SK-N-MC (cell line): ENCODE data around the gene ZNF22.

Source experiments
- DNase-seq: peaks from one replicate; pipeline ENCODE4 v3.0.0-alpha.2; 2011; ENCODE audit warnings: low read depth, low spot score
- H3K27ac ChIP-seq: fragments of 200-600 bp; sonication (generic); 2 replicates; pipeline ENCODE4 v1.5.1; 2016; ENCODE audit warnings: mixed run types
- H3K36me3 ChIP-seq: fragments of 200-600 bp; sonication (generic); 2 replicates; pipeline ENCODE4 v1.6.1; 2017; ENCODE audit warnings: antibody characterized with exemption, low read length, mixed read lengths; ENCODE audit not compliant: insufficient read depth
- H3K4me3 ChIP-seq: fragments of 200-600 bp; sonication (generic); 2 replicates; pipeline ENCODE4 v1.5.1; 2016
- H3K9ac ChIP-seq: fragments of 200-600 bp; sonication (generic); 2 replicates; pipeline ENCODE4 v1.8.0; 2017; ENCODE audit warnings: mixed run types, mixed read lengths; ENCODE audit not compliant: insufficient read length
- H3K9me3 ChIP-seq: fragments of 200-600 bp; sonication (generic); 2 replicates; pipeline ENCODE4 v1.6.1; 2017; ENCODE audit warnings: low read depth, mild to moderate bottlenecking, antibody characterized with exemption, low read length, moderate library complexity, mixed read lengths
- EZH2 ChIP-seq: fragments of 200-600 bp; sonication (generic); IDR thresholded peaks from one replicate; pipeline ENCODE4 v1.6.1; 2017; ENCODE audit warnings: antibody characterized with exemption
- FOXP2 ChIP-seq: optimal IDR thresholded peaks from 2 replicates; pipeline ENCODE3; 2011; ENCODE audit warnings: mild to moderate bottlenecking, moderate library complexity; ENCODE audit not compliant: insufficient read depth; ENCODE audit errors: extremely low read length, control extremely low read depth
- POLR2AphosphoS5 ChIP-seq: IDR thresholded peaks from 2 replicates; pipeline ENCODE4 v1.6.1; 2012; ENCODE audit warnings: mild to moderate bottlenecking, low read depth, low read length, borderline replicate concordance

ZNF22 gene

DNA sequence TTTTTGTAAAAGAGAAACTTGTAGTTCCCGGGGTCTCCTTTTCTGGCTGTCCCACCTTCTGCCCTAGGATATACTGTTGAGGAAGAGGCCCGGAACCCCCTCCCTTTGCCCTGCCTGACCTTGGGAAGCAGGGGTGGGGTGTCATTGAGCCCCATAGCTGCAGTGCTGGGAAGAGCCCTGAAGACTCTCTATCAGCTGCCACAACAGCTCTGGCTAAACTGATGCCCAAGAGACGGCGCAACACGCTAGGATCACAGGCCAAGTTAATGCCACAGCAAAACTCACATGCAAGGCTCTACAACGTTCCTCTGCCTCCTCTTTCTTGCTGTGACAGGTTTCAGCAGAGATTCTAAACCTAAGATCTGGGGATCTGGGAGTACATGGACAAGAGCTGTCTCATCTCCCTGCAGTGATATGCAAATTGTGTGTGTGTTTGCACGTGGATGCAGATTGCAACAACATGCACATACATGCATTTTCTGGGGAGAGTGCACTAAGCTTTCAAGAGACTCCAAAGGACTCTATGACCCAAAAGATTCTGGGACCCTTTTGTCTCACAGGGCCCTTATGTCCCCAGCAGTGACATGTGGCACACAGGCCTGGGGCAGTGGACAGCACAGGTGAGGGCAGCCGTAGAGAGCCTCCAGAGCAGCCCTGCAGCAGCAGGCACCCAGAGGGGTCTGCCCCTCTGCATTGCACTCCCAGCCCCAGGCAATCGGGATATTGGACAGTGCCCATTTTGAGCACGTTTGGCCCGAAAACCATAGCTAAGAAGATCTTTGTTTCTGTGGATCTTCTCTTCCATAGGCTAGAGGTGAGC, 38.6 kb upstream of the ZNF22 start:
- H3K36me3 ChIP-seq, result no peaks in the 10 kb centered on the region
- no peak overlapping the region for H3K9ac ChIP-seq
- TF ChIP-seq FOXP2 (no peak), POLR2AphosphoS5 (no peak), EZH2 (no peak)

DNA sequence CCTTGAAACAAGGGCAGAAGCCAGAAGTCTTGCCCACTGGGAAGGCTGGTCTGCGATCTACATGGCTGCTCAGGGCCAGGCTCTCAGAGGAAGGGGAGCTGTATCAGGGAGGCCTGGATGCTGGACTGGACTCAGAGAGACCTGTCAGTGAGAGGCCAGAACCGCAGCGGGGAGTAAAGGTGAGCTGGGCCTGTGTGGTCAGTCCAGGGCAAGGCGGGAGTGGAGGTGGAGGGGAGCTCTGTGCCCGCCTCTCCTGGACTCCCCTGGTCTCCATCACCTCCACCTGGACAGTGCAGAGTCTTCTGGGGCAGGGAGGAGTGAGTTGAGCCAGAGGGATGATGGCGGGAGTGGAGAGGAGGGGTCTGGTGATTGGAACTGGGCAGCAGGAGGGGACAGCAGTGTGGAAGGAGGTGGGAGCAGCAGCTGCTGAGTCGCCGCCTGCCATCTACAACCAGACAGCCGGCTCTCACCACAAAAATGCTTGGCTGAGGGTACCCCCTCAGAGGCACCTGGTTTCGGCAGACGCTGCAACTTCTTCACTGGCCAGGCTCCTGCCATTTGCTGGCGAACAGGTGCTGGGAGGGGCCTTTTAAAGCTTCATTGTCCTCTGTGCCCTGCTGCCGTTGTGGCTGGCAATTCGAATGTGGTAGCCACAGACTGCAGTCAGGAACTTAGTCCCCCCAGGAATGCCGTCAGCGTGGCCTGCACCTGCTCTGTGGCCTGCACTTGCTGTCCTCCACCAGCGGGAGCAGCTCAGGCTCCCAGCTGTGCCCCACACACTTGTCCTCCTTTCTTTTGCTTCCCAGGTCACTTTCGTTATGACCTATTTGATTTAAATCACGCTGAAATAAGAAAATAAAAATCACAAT, 37.6 kb upstream of the ZNF22 start:
- no peaks in the 10 kb centered on the region for H3K9me3 ChIP-seq
- H3K9ac ChIP-seq, result no peak overlapping the region
- no peak for TF ChIP-seq POLR2AphosphoS5
- no peak for TF ChIP-seq FOXP2
- no peak for TF ChIP-seq EZH2
- H3K4me3 ChIP-seq, result no peak overlapping the region
- no peak overlapping the region for H3K27ac ChIP-seq
- DNase-seq, result no peak
- no peaks in the 10 kb centered on the region for H3K36me3 ChIP-seq

More for the DNA sequence above, 38.6 kb upstream of the ZNF22 start:
- DNase-seq, result no peak
- Histone ChIP-seq H3K4me3 (no peak overlapping the region), H3K9me3 (no peaks in the 10 kb centered on the region), H3K27ac (no peak overlapping the region)

DNA sequence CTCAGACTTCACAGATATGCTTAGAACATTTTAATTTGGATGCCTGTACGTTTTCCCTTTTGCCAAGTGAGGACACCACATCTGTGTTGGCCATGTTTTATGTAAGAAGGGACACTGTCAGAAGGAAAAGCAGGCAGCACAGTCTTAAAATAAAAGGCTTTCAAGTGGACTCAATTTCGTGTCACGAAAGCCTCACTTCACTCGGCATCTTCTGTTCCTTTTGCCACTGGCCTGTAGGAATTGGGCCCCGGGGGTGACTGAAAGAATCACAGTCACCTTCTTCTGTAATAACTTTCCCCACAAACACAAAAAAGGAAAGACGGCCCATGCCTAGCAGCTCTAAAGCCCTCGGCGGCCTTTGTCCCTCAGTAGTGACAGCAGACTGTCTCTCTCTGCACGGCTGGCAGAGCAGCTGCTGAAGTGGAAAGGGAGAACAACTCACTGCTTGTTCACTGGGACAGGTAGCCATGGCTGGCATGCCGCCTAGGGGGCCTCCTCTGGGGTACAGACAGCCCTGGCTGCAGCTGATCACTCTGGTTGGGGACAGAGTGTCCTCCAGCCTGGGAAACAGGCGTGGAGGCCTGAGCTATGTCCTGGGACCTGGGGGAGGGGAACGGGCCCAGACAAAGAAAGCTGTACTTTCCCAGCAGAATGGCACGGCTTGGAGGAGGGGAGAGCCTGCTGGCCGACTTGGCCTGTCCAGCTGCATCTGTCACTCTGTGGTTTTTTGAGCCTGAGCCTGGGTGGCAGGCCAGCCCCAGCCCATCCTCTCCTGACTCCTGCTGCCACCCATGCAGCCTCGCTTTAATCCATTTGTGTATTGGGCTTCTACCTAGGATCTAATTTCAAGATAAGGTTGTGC, 36.7 kb upstream of the ZNF22 start:
- no peak overlapping the region for H3K27ac ChIP-seq
- no peaks in the 10 kb centered on the region for H3K9me3 ChIP-seq
- TF ChIP-seq FOXP2 (no peak), POLR2AphosphoS5 (no peak), EZH2 (no peak)
- H3K36me3 ChIP-seq, result no peaks in the 10 kb centered on the region
- H3K9ac ChIP-seq, result no peak overlapping the region
- H3K4me3 ChIP-seq, result no peak overlapping the region
- DNase-seq, result no peak

DNA sequence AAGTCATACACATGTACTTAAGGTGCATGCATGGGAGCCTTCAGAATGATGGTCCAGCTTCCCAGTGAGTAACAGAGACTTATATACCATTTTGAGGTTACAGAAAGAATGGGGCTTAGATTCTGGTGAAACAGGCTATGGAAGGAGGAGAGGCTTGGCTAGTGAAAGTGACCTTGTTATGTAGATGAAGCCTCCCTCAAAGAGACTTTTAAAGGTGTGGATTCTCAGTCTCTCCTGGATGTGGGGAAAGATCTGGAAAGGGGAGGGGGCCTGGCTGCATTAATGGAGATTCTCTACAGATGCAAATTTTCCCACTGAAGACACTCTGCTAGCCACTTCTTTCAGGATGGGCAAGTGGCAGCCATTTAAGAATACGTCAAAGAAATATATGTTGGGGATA, 35.6 kb upstream of the ZNF22 start:
- Histone ChIP-seq H3K36me3 (no peaks in the 10 kb centered on the region), H3K27ac (no peak overlapping the region), H3K4me3 (no peak overlapping the region), H3K9ac (no peak overlapping the region), H3K9me3 (no peaks in the 10 kb centered on the region)
- no peak for DNase-seq
- TF ChIP-seq EZH2 (no peak), POLR2AphosphoS5 (no peak), FOXP2 (no peak)

DNA sequence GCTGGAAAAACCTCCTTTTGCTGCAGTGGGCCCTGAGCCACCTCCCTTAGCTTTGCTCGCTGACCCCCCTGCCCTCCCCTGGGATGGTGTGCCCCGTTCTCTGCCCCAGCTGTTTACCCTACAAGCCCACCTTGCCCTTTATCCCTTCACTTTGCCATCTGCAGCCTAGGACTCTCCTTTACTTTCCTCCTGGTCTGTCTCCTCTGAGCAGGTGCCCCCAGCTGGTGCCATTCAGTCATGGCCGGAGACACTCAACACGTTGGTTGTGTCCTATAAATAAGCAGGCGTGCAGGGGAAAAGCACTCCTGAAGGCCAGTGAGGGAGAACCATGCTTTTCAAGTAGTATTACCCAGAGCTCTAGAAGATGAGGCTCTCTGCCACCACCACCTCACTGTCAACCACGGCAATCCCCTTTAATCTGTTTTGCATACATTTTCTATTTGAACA, 35.0 kb upstream of the ZNF22 start:
- Histone ChIP-seq H3K36me3 (no peaks in the 10 kb centered on the region), H3K9me3 (no peaks in the 10 kb centered on the region), H3K9ac (no peak overlapping the region), H3K27ac (no peak overlapping the region), H3K4me3 (no peak overlapping the region)
- TF ChIP-seq FOXP2, result no peak
- TF ChIP-seq EZH2, result no peak
- no peak for DNase-seq

DNA sequence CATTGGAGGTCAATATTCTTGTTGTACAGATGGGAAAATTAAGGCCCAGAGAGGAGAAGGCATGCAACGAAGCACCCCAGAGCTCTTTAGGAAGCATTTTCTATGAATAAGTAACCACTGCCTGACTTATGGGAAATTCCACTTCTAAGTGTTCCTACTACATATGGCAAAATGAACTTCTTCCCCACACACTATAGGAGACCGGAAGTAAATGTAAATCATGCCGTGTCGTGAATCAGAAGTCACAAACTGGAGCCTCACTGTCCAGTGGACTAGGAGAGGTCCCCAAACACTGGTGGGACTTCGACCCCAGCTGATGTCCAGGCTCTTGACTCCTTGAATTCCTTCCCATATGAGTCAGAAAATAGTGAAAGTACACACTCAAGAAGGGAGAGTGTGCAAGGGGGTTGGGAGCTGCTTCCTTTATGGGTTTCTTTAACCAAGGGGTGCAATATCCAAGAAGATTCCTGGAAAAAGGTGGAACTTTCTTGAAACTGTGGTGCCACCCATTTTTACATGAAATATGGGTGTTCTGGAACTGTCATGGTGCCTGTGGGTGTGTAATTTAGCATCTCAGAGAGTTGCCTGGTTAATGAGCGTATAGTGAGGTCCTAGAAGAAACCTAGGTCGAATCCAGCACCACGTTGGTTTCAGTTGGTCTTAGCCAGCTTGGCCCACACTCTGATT, 34.5 kb upstream of the ZNF22 start:
- Histone ChIP-seq H3K9me3 (no peaks in the 10 kb centered on the region), H3K9ac (no peak overlapping the region), H3K27ac (no peak overlapping the region), H3K36me3 (no peaks in the 10 kb centered on the region), H3K4me3 (no peak overlapping the region)
- DNase-seq, result no peak
- TF ChIP-seq FOXP2, result no peak
- no peak for TF ChIP-seq POLR2AphosphoS5
- no peak for TF ChIP-seq EZH2

DNA sequence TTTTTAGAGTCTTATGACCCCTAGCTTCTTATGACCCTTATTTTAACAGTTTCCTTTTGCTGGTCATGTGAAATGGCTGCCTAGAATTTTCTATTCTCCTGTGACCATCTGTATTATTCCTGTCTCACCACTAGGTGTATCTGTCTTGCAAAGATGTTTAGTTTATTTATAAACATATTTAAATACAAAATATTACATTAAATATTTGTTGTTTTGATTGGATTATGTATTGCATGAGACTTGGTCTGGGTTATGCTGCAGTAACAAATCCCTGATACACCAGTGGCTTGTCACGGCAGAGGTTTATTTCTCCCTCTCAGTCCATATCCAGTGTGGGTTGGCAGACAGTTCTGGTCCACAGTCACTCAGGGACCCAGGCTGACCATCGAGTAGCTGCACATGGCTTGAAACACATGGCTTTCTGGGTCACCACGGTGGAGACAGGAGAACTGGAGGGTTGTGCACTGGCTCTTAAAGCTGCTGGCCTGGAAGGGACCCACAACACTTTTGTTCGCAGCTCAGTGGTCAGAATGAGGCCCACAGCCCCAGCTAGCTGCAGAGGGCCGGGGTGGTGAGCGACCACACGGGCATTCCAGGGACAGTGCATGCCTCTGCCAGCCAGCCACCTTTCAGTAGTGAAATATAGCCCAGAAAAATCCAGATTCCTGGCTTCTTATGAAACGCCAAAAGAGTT, 33.8 kb upstream of the ZNF22 start:
- Histone ChIP-seq H3K4me3 (no peak overlapping the region), H3K27ac (no peak overlapping the region), H3K9ac (no peak overlapping the region), H3K9me3 (no peaks in the 10 kb centered on the region), H3K36me3 (no peaks in the 10 kb centered on the region)
- no peak for DNase-seq
- TF ChIP-seq FOXP2, result no peak
- TF ChIP-seq EZH2, result no peak
- no peak for TF ChIP-seq POLR2AphosphoS5
